H1 (cell line): ENCODE measurements around the gene TUT1. TPM values are rescaled to one million over a fixed set of nuclear protein-coding genes. Genes with fewer than 3 reads are reported as not detected.

Source experiments
- CHD1 ChIP-seq: IDR thresholded peaks from 2 replicates; pipeline ENCODE4 v1.6.1; 2012; ENCODE audit warnings: low read depth, low read length, improper control_type of control experiment
- HDAC6 ChIP-seq: IDR thresholded peaks from one replicate; pipeline ENCODE4 v1.7.1; 2012; ENCODE audit warnings: low read depth, mild to moderate bottlenecking, inconsistent platforms, low read length, moderate library complexity
- SAP30 ChIP-seq: fragments of 300-600 bp; sonication (generic); IDR thresholded peaks from 2 replicates; pipeline ENCODE4 v1.7.1; 2012; ENCODE audit warnings: low read length, moderate library complexity, mild to moderate bottlenecking, inconsistent platforms; ENCODE audit not compliant: insufficient read depth, insufficient replicate concordance
- polyA plus RNA-seq, 7 experiments: library from polyadenylated mRNA; depleted of rRNA in 3 of 7; stranded (reverse) in 5 of 7; unstranded in 2 of 7; fragments of >200 nt in 5 of 7; fragments of 200-250 nt in 2 of 7; gene quantifications; 1 replicate in 5 of 7; 2 replicates in 1 of 7; 4 replicates in 1 of 7; pipeline versions ENCODE4 v1.2.1 to v1.2.3, GENCODE V29; 2011 to 2013; ENCODE audit warnings: missing spikeins in 2 of 7, mixed read lengths in 2 of 7
- total RNA-seq: library from RNA; stranded (reverse); fragmentation: NEBNext Ultra II Directional; extraction: Animal tissue kit (Norgen Biotek cat#: 25700); gene quantifications from 2 replicates; pipeline ENCODE4 v1.2.1, GENCODE V29; 2021

Gene TUT1
- total and polyA plus RNA-seq, 2 of the 8 experiments (the other 6 are each of a cell fraction or from before 2014, with no cell fraction given) = 17.8 to 24.6 TPM

DNA sequence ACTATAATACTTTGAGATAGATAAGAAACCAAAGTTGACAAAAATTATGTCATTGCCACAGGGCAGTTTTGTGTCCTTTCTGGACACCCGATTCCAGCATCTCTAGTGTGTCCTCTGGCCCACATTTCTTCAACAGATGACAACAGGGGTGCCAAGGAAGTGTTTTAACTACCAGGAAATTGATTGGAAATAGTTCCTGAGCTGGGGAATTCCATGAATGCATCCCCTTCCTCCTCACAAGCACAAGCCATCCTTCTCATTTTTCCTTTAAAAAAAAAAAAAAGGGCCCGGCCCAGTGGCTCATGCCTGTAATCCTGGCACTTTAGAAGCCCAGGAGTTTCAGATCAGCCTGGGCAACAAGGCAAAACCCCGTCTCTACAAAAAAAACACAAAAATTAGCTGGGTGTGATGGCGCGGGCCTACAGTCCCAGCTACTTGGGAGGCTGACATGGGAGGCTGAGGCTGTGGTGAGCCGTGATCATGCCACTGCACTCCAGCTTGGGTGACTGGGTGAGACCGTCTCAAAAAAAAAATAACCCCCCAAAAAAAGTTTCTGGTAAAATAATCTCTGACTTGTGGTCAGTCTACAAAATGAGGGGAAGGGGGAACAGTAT lies 31.3 kb upstream of the TUT1 start (continued):
- TF ChIP-seq CHD1 = no peak
- TF ChIP-seq SAP30 = no peak
- no peak for TF ChIP-seq HDAC6
- TF ChIP-seq, all 59 proteins: peak for 0
